ENCODE data around the gene LASP1. TPM values are rescaled to one million over a fixed set of nuclear protein-coding genes. Genes with fewer than 3 reads are reported as not detected.

LASP1 gene
- total and polyA plus RNA-seq, 2 of the 8 experiments (the other 6 are each of a cell fraction or from before 2014, with no cell fraction given): 114 to 180 TPM

DNA sequence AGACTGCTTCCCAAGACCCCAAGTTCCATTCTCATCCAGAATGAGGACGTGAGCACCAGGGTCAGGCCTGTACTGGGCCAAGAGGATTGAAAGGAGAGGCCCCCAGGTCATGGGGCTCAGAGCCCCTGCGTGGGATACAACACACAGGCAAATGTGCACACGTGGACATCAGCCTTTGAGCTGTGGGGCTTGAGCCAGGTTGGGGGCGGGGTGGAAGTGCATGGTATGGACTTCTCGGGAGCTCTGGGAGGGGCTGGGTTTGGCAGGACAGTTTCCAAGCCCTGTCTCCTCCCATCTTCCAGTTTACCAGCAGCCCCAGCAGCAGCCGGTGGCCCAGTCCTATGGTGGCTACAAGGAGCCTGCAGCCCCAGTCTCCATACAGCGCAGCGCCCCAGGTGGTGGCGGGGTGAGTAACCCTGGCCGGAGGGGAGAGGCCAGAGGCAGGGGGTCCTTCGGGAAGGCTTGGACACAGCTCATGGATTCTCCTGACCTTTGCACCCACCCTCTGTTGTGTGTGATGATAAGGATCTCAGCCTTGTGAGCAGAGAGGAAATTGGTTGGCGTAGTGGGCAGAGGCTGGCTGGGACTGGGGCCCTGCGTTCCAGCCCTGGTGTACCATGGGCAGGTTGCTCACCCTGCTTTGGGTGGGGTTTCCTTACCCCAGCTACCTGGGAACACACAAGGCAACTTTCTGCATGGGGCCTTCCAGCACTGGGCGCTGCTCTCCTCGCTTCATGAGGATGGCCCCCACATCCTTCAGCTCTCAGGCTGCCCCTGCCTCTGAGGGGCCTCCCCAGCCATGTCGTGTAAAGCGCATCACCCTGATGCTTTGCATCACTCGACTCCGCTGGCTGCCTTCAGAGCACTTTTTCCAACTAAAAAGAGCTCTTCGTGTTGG, 45.1 kb downstream of the LASP1 start:
- H3K36me3 ChIP-seq (ENCODE audit: control insufficient read depth in 2 of 4, insufficient read depth in 4 of 4, low read length in 3 of 4): peaks cover 6 to 35% (median 28%) of the 10 kb centered on the region in 4 experiments; a peak in 7 of 8 replicates
- peaks cover 0 to 7% of the 10 kb centered on the region in 2 experiments for H4K20me1 ChIP-seq (replicated peaks in 1 of 2; ENCODE audit: control insufficient read depth in 1 of 2, insufficient read depth in 2 of 2, low read length in 2 of 2)
- H4K8ac ChIP-seq (ENCODE audit: extremely low read depth, insufficient read depth, low read length): no peak overlapping the region
- H3K4me3 ChIP-seq (ENCODE audit: extremely low read depth in 1 of 4, insufficient read depth in 2 of 4, low read depth in 3 of 4, low read length in 4 of 4): no peak overlapping the region
- no peak overlapping the region for H4K5ac ChIP-seq (ENCODE audit: insufficient read length, low read depth, low read length)
- H4K91ac ChIP-seq (replicated peaks; ENCODE audit: insufficient read length, low read length): no peak overlapping the region
- H3K23ac ChIP-seq (ENCODE audit: insufficient read length): no peak overlapping the region
- no peak overlapping the region for H3K56ac ChIP-seq (replicated peaks; ENCODE audit: insufficient read length, low read depth, low read length)
- H3K18ac ChIP-seq (ENCODE audit: extremely low read depth, low read length): no peak overlapping the region
- H3K4me1 ChIP-seq (replicated peaks in 1 of 4; ENCODE audit: control insufficient read depth in 3 of 4, insufficient read depth in 4 of 4, low read length in 3 of 4): no peaks in the 10 kb centered on the region; a peak in 1 of 7 replicates
- H3K9me3 ChIP-seq (ENCODE audit: insufficient read depth in 2 of 2, low read depth in 1 of 2, low read length in 1 of 2): no peaks in the 10 kb centered on the region
- H2BK120ac ChIP-seq (replicated peaks; ENCODE audit: low read depth, low read length): no peak overlapping the region
- H2AFZ ChIP-seq (ENCODE audit: low read length): no peak overlapping the region
- no peak for DNase-seq (ENCODE audit: low read depth in 1 of 2, low spot score in 2 of 2)
- no peaks in the 10 kb centered on the region for H3K27me3 ChIP-seq (replicated peaks in 1 of 4; ENCODE audit: control insufficient read depth in 3 of 4, extremely low read depth in 1 of 4, insufficient read depth in 3 of 4, low read length in 3 of 4)
- CTCF ChIA-PET (ENCODE audit: partially characterized antibody): interaction anchor here (0.7 to 5.2 kb wide), 13 partner anchors 8 to 265 kb away, joined by 3 to 40 read pairs (median 4); partner anchors contain the start of genes LASP1 and LASP1NB
- H2BK5ac ChIP-seq (ENCODE audit: low read depth, low read length): no peak overlapping the region; the same call in 1 of the 2 replicates
- no peak overlapping the region for H3K9ac ChIP-seq (replicated peaks in 1 of 4; ENCODE audit: extremely low read depth in 1 of 4, low read depth in 3 of 4, low read length in 3 of 4)
- WGBS, 2 experiments (ENCODE audit: extremely low coverage in 1 of 2, insufficient coverage in 1 of 2, insufficient read length in 1 of 2, insufficient replicate concordance in 2 of 2, low coverage in 1 of 2, low lambda C conversion rate in 2 of 2, missing lambda C conversion rate in 1 of 2): 90% methylated on average over 20 of the region's 20 CpGs; no CpG with 5 or more reads in 1 of the 2 experiments
- H3K79me1 ChIP-seq (ENCODE audit: low read depth, low read length): no peaks in the 10 kb centered on the region; the same call in 1 of the 2 replicates
- H3K4me2 ChIP-seq (ENCODE audit: insufficient read depth in 1 of 2, low read depth in 2 of 2, low read length in 2 of 2): no peak overlapping the region
- H3K79me2 ChIP-seq (ENCODE audit: control insufficient read depth in 1 of 2, insufficient read depth in 2 of 2, low read length in 2 of 2): no peaks in the 10 kb centered on the region
- no peak overlapping the region for H2BK12ac ChIP-seq (ENCODE audit: low read depth, low read length)
- no peak overlapping the region for H3K14ac ChIP-seq (ENCODE audit: insufficient read length)
- POLR2A ChIA-PET (ENCODE audit: partially characterized antibody): interaction anchor here (0.7 to 14.4 kb wide), 4 partner anchors 21 to 141 kb away, joined by 3 to 98 read pairs (median 28); partner anchors contain the start of genes LASP1 and RPL23
- H2BK20ac ChIP-seq (ENCODE audit: low read length): no peak overlapping the region
- no peak overlapping the region for H3K27ac ChIP-seq (ENCODE audit: low read depth, low read length)
- no peak overlapping the region for H2AK5ac ChIP-seq (ENCODE audit: low read depth, low read length)
- H3K4ac ChIP-seq (replicated peaks; ENCODE audit: insufficient read length, low read depth, low read length): no peak overlapping the region
- H2BK15ac ChIP-seq (ENCODE audit: low read length): no peak overlapping the region
- no peaks in the 10 kb centered on the region for H3K23me2 ChIP-seq (ENCODE audit: low read depth, low read length)
- no peak for FAIRE-seq
- TF ChIP-seq RAD21 (IDR thresholded peaks at IDR 0.05 in 1 of 2, conservative IDR thresholded peaks at IDR 0.05 in 1 of 2; ENCODE audit: low read depth in 2 of 2, low read length in 2 of 2) (peak in 1 of 2 experiments; percentile 43; a peak in 2 of 4 replicates), CBX5 (IDR thresholded peaks at IDR 0.05; ENCODE audit: low read depth, low read length) (no peak), KDM1A (IDR thresholded peaks at IDR 0.05; ENCODE audit: borderline replicate concordance, low read length) (no peak)
- TF ChIP-seq, protein P1, sequence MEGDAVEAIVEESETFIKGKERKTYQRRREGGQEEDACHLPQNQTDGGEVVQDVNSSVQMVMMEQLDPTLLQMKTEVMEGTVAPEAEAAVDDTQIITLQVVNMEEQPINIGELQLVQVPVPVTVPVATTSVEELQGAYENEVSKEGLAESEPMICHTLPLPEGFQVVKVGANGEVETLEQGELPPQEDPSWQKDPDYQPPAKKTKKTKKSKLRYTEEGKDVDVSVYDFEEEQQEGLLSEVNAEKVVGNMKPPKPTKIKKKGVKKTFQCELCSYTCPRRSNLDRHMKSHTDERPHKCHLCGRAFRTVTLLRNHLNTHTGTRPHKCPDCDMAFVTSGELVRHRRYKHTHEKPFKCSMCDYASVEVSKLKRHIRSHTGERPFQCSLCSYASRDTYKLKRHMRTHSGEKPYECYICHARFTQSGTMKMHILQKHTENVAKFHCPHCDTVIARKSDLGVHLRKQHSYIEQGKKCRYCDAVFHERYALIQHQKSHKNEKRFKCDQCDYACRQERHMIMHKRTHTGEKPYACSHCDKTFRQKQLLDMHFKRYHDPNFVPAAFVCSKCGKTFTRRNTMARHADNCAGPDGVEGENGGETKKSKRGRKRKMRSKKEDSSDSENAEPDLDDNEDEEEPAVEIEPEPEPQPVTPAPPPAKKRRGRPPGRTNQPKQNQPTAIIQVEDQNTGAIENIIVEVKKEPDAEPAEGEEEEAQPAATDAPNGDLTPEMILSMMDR (IDR thresholded peaks at IDR 0.05; ENCODE audit: control extremely low read depth in 1 of 3, insufficient read depth in 1 of 3, low read depth in 1 of 3, low read length in 3 of 3): peak; percentile 30 to 50 (median 42)

All from H1 (cell line).